ENCODE data around the gene CDH19.

DNA sequence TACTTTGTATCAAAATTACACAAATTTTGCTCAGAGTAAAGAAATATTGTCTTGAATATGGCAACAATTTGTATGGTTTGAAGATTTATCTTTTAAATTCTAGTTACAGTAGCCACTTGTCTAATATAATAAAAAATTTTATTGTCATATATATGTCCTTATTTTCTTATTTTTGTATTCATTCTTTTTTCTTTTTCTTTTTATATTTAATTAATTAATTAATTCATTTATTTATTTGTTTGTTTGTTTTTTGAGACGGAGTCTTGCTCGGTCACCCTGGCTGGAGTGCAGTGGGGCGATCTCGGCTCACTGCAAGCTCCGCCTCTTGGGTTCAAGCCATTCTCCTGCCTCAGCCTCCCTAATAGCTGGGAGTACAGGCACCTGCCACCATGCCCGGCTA lies 3.7 kb upstream of the CDH19 start:
- TF ChIP-seq, protein P1, sequence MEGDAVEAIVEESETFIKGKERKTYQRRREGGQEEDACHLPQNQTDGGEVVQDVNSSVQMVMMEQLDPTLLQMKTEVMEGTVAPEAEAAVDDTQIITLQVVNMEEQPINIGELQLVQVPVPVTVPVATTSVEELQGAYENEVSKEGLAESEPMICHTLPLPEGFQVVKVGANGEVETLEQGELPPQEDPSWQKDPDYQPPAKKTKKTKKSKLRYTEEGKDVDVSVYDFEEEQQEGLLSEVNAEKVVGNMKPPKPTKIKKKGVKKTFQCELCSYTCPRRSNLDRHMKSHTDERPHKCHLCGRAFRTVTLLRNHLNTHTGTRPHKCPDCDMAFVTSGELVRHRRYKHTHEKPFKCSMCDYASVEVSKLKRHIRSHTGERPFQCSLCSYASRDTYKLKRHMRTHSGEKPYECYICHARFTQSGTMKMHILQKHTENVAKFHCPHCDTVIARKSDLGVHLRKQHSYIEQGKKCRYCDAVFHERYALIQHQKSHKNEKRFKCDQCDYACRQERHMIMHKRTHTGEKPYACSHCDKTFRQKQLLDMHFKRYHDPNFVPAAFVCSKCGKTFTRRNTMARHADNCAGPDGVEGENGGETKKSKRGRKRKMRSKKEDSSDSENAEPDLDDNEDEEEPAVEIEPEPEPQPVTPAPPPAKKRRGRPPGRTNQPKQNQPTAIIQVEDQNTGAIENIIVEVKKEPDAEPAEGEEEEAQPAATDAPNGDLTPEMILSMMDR (IDR thresholded peaks at IDR 0.05) = no peak
- TF ChIP-seq POLR2A (IDR thresholded peaks at IDR 0.05) = no peak

Measured in uterus (tissue), 2 donors.